GM19351 (cell line): Measurements from ENCODE around the gene TPM2.

Experiments
- ATAC-seq: cut with Tn5 transposase; IDR thresholded peaks from one replicate; pipeline ENCODE4 v1.9.1; 2021; ENCODE audit warnings: mild to moderate bottlenecking, moderate library complexity; ENCODE audit not compliant: unreplicated experiment

TPM2 gene

GRCh38 chr9:35696520-35697215 is 6.9 kb upstream of the TPM2 start:
- ATAC-seq, result peak; percentile 75

DNA sequence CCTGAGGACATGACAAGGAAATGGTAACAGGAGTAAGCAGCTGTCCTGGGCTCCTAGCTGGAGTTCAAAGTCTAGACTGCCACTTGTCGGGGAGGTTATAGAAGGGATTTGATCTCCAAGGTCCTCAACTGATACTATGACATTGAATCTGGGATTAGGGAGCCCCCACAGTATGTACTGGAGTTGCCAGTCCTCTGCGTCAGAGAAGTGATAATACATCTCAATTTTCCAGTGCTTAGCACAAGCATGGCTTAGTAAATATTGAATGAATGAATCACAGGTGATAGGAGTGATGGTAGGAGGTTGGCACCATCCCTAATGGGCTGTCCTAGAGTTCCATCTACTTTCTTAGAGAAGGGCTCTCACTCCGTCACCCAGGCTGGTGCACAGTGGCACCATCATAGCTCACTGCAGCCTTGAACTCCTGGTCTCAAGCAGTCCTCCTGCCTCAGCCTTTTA is 6.2 kb upstream of the TPM2 start:
- no peak for ATAC-seq

DNA sequence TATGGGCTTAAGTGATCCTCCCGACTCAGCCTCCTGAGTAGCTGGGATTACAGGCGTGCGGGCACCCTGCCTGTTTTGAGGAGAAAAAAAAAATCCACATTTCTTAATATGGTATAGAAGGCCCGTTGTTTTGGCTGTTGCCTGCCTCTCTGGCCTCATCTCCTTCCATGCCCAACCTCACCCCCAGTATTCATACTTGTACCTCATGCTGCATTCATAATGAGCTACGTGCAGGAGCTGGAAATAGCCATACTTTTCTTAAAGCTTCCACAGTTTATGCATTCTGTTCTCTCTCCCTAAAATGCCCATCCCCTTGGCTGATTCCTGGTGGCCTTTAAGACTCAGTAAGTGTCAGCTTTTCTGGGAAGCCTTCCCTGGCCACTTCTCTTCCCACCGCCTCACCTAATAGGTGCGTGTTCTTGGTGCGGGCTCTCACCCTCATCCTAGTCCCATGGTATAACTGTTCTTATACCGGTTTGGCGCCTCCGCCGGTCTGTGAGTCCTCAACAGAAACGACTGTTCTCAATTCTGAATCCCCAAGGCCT is 2.1 kb upstream of the TPM2 start:
- no peak for ATAC-seq

- ATAC-seq, result no peak
Measured at GRCh38 chr9:35691334-35691650, 1.6 kb upstream of the TPM2 start.

- ATAC-seq, result no peak
Measured at GRCh38 chr9:35690614-35691333, 1.0 kb upstream of the TPM2 start.

DNA sequence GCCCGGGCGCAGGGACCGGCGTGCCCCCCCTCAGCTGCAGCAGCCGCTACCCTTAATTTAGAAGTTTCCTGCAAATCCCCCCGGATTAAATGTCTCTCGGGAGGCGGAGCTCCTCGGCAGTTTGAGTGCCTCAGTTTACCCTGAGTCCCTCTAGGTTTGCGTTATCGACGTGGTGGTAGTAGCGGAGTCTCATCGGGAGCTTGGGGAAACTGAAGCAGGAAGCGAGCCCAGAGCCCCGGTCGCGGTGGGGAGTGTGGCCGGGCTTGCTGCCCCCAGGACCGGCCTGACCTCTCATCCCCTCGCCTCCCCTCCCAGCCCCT is 529 bp upstream of the TPM2 start:
- no peak for ATAC-seq

DNA sequence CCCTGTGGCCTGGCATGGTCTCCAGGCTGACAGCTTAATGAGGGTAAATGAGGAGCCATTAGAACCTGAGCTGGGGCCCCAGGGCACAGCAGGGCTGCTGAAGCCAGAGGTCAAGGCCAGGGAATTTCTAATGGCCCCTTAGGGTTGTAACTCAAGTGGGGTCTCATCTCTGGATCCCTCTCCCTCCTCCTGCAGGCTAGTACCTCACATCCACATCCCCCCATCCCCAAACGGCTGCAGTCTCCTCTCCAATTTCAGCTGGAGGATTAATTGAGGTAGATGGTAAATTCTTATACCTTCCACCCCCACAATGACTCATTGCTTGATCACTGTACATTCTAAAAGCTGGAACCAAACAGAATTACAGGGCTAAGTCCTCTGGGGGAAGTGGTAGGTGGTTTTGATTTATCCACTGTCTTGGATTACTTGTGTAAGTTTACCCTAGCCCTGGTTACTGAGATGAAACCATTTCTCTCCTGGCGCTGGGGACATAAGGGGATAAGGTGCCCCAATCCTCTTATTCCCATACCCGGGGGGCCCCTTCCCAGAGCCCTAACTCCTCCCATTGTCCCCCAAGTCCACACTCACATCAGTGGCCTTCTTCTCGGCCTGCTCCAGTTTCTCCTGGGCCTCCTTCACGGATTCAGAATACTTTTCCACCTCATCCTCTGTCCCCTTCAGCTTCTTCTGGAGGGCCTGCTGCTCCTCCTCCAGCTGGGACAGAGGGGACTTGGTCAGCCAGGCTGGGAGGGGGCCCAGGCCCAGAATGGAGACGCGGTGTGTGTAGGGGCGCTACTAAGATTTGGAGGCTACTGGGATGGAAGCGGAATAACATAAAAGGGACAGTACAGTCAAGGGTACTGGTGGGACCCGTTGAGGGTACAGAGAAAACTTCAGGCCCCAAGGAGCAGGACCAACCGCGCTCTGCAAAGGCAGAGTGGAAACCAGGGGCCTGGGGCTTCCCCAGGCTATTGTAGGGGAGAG is 875 bp downstream of the TPM2 start:
- ATAC-seq, result no peak

- no peak for ATAC-seq
Measured at GRCh38 chr9:35687972-35688557, 1.7 kb downstream of the TPM2 start.

DNA sequence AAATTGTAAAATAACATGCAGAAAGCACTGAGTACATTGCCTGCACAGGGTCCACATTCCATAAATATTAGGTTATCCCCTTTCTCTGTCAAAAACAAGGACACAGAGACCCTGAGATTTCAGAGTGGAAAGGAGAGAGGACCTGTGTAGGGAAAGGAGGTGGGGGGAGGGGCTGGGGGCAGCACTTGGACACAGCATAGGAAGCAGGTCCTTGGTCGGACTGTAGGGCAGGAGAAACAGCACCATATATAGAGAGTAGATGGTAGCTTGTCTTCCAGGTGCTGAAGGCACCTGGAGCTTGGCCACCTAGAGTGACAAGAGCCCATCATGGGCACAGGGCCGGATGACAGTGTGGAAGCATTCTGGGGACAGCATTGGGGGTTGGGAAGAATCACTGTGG is 2.4 kb downstream of the TPM2 start:
- no peak for ATAC-seq

DNA sequence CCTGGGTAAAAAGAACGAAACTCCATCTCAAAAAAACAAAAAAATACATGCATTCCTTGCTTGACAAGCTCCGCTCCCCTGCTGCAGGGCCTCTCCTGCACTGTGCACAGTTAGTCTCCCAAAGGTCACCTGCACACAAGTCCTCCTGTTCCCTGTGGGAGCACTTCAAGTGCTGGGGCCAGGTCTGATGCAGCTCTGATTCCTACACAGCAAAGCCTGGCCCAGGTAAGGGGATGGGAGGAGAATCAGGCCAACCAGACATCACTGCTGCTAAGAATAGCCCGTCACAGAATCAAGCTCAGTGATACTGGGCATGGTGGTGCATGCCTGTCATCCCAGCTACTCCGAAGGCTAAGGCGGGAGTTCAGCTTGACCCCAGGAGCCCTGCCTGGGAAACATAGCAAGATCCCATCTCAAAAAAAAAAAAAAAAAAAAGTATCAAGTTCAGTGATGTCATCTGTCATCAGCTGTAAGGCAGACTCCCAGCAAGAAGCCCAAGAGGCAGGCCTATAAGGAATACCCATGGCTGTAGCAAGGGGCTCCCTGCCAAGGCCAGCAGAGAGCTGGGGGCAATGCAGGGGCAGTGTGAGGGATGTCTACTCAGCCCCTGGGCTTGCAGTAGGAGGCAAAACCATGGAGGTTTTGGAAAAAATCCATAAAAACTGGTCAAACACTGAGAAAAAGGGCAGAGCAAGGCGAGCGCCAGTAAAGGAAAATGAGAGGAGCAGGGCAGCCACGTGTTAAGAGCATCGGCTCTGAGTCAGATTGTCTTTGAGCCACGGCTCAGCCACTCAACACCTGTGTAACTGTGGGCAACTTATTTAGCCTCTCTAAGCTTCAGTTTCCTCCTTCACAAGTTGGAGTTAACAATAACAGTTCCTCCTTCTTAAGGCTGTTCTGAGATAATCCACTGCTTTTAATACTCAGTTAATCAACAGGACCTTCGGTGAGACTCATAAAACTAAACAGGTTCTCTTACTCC is 3.2 kb downstream of the TPM2 start:
- no peak for ATAC-seq

DNA sequence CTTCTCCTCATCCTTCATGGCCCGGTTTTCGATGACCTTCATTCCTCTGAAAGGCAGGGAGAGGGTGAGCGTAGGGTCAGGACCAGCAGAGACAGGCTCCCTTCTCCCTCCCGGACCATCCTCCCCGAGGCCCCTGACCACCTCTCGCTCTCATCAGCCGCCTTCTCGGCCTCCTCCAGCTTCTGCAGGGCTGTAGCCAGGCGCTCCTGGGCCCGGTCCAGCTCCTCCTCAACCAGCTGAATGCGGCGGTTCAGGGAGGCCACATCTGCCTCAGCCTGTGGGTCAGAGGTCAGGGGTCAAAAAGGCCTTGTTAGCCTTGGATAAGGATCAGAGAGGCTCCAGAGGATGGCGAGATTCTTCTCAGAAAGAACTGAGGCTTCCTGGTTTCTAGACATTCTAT is 4.2 kb downstream of the TPM2 start:
- ATAC-seq, result no peak

DNA sequence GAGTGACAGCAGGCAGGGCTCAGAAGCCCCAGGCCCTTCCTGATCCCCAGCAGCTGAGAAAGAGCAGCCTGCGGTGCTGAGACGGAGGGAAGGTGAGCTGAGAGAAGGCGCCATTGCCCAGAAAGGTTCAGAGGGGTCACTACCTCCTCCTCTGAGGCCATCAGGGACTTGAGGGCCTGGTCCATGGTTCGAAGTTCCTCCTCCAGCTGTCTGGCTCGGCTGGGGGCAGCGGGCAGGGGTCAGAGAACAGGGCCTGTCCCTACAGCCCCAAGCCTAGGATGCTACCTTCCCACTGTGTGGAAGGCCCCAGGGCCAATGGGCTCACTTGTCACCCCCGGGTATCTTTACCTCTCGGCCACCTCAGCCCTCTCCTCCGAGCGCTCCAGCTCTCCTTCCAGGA is 4.8 kb downstream of the TPM2 start:
- no peak for ATAC-seq

DNA sequence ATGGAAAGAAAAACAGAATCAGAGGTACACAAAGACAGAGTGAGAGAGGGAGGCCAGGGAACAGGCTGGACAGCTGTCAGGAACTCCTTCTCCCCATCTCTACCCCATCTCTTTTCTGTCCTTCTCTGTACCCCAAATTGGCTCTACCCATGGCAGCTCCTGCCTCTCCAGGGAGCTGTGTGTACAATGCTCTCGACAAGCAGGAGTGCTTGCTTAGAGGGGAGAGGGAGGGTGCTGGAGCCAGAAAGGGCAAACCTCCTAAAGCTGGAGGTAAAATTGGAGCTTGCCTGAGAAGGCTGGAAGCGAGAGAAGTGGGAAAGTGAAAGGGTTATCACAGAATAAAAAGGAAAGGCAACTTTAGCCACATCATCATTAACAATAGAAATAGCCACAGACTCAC is 6.4 kb downstream of the TPM2 start:
- ATAC-seq, result no peak

DNA sequence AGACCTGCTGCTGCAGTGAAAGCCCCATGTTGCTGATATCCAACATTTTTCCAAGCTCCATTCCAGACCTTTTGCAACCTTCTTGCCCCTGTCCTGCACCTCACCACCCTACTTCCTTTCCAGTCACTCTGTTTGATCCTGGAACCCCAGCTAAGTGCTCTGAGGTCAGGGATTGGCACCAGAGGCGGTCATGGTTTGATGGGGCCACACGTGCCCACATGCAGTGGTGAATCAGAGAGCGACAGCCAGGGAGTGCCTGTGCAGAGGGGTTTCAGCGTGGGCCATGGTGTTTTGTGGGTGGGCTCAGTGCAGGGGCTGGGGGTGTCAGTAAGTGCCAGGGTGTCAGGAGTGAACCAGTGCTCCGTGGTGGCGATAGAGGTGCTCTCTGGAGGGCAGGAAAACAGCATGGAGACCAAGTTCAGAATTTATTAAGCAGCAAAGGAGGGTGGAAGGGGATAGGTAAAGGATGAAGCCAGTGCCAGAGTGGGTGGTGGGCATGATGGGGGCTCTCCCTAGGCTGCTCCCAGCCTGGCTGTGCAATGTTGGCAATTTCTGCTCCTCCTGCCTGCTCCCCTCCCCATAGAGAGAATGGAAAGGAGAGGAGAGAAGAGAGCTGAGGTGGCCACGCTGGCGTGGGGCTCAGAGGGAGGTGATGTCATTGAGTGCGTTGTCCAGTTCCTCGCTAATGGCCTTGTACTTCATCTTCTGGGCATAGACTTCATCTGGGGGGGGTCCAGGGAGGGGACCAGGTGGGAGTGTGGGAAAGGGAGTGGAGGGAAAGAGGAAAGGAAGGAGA is 7.0 kb downstream of the TPM2 start:
- ATAC-seq, result no peak

- no peak for ATAC-seq
Measured at GRCh38 chr9:35682051-35682450, 7.7 kb downstream of the TPM2 start.

DNA sequence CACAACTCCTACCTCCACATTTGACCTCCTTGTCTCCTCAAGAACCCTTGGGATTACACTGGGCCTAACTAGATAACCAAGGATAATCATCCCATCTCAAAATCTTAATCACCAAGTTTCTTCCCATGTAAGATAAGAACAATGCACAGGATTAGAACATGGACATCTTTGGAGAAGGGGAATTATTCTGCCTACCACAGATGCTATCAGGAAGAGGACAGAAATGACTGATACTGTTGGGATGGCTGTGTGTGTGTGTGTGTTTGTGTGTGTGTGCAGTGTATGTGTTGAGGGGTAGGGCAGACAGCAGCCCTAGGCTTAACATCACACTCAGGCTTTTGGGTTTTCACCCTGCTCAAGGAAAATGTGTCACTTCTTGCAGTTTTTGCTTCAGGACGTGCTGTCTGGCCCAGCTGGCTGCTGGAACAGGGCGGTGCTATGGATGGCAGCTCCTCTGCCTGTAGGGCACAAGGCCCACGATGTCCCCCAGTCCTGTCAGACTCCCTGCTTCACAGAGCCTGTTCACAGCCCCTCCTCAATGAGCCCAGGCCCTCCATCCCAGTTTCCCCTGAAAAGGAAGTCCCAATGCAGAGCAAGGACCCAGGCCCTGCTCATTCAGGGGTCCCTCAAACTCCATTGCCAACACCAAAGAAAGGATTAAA is 8.3 kb downstream of the TPM2 start:
- ATAC-seq, result no peak

DNA sequence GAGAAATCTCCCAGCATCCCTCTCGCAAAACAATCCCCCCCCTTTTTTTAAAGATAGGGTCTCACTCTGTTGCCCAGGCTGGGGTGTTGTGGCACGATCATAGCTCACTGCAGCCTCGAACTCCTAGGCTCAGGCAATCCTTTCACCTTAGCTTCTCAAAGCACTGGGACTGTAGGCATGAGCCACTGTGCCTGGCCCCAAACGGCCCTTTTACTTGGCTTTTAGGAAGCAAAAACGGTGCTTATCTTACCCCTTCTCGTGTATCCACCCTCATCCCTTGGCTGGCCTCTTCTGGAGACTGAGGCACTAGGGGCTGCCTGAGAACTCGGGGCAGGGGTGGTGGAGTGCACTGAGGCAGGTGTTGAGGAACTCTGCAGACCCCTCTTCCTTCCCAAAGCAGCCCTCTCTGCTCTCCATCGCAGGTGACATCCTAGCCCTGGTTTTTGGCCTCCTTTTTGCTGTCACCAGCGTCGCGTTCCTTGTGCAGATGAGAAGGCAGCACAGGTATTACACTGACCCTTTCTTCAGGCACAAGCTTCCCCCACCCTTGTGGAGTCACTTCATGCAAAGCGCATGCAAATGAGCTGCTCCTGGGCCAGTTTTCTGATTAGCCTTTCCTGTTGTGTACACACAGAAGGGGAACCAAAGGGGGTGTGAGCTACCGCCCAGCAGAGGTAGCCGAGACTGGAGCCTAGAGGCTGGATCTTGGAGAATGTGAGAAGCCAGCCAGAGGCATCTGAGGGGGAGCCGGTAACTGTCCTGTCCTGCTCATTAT is 9.2 kb downstream of the TPM2 start:
- ATAC-seq, result peak; percentile 83
